Calu3 (cell line): ENCODE data around the gene ZNF618. TPM values are rescaled to one million over a fixed set of nuclear protein-coding genes. Genes with fewer than 3 reads are reported as not detected.
"Not testable (repeated sequence)": the region's sequence is repeated elsewhere in the genome, so short reads cannot be mapped to it uniquely, and the experiment has no call there.

ENCODE experiments used
- BruUV-seq: library from RNA; stranded (reverse); fragments of 400-500 nt; replicated peaks from 2 replicates; lab custom pipeline; 2021; lab: Mats Ljungman, UMichigan
- CTCF ChIA-PET: fragments of 300-600 bp; sonication (Branson Sonifier 250); formaldehyde crosslinking; loops from one replicate; lab custom pipeline; 2022; ENCODE audit warnings: antibody characterized with exemption; lab: Charles Lee
- DNase-seq: peaks from one replicate; pipeline ENCODE4 v3.0.0; 2022
- H3K27ac Mint-ChIP-seq: one replicate; pipeline ENCODE4 v1.8.0; 2022; ENCODE audit warnings: mixed read lengths; ENCODE audit not compliant: unreplicated experiment
- H3K27me3 Mint-ChIP-seq: one replicate; pipeline ENCODE4 v1.8.0; 2022; ENCODE audit warnings: mixed read lengths; ENCODE audit not compliant: unreplicated experiment
- H3K36me3 Mint-ChIP-seq: one replicate; pipeline ENCODE4 v1.8.0; 2022; ENCODE audit warnings: mild to moderate bottlenecking, moderate library complexity, mixed read lengths; ENCODE audit not compliant: insufficient read depth, unreplicated experiment
- H3K4me1 Mint-ChIP-seq: one replicate; pipeline ENCODE4 v1.8.0; 2022; ENCODE audit warnings: mild to moderate bottlenecking, low read depth, mixed read lengths; ENCODE audit not compliant: unreplicated experiment
- H3K4me3 Mint-ChIP-seq: one replicate; pipeline ENCODE4 v1.8.0; 2022; ENCODE audit warnings: mild to moderate bottlenecking, low read depth, moderate library complexity, mixed read lengths; ENCODE audit not compliant: unreplicated experiment
- H3K9me3 Mint-ChIP-seq: one replicate; pipeline ENCODE4 v1.8.0; 2022; ENCODE audit warnings: low read depth, mixed read lengths; ENCODE audit not compliant: unreplicated experiment
- intact Hi-C: fragments of 100-400 bp; cut with micrococcal nuclease; formaldehyde crosslinking; loops from one replicate; pipeline ENCODE4 v1.10.0; 2022; ENCODE audit not compliant: unreplicated experiment
- total RNA-seq: library from RNA; stranded (reverse); gene quantifications from 2 replicates; pipeline ENCODE4 v1.2.3, GENCODE V29; 2022
- TF ChIP-seq, protein P1 (sequence below): fragments of 200-600 bp; IDR thresholded peaks from one replicate; pipeline ENCODE4 v1.8.0; 2022; ENCODE audit warnings: antibody characterized with exemption; ENCODE audit not compliant: unreplicated experiment

The ZNF618 gene
- total RNA-seq, 1 experiment from 2014 or later: 20.3 TPM

DNA sequence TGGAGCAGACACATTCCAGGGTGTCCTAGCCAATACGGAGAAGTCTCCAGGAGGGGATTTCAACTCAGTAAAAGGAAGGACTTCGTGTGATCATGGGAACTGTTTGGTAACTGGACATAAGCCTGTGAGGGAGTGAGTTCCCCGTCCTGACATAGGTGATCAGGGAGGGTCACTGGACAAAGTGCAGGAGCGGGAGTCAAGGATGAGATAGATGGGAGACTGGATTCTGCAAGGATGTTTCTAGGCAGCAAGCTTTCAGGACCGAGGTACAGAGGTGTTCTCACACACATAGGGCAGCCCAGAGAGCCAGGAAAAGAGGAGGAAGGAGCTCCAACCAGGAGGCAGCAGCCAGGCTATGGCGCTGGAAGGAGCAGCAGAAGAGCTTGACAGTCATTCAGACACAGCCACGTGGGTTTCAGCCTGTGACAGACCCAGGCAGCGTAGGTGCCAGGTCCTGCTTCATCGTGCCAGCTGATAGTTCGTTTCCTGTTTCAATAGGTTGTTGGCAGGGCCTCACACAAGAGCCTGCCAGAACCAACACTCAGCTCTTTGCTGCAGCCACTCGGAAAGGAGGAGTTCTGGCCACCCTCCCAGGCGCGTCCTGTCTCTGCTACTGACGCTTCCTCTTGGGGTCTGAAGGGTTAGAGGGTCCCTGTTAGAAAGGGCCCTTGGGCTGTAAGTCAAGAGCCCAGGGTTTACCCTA lies 117.9 kb downstream of the ZNF618 start:
- no peak for DNase-seq
- Mint-ChIP-seq H3K27me3 (no peaks in the 10 kb centered on the region), H3K4me3 (no peak overlapping the region), H3K36me3 (no peaks in the 10 kb centered on the region), H3K27ac (no peak overlapping the region), H3K9me3 (no peaks in the 10 kb centered on the region), H3K4me1 (no peaks in the 10 kb centered on the region)
- BruUV-seq: no TSS peak
- intact Hi-C loops: no loop called here
- TF ChIP-seq, protein P1, sequence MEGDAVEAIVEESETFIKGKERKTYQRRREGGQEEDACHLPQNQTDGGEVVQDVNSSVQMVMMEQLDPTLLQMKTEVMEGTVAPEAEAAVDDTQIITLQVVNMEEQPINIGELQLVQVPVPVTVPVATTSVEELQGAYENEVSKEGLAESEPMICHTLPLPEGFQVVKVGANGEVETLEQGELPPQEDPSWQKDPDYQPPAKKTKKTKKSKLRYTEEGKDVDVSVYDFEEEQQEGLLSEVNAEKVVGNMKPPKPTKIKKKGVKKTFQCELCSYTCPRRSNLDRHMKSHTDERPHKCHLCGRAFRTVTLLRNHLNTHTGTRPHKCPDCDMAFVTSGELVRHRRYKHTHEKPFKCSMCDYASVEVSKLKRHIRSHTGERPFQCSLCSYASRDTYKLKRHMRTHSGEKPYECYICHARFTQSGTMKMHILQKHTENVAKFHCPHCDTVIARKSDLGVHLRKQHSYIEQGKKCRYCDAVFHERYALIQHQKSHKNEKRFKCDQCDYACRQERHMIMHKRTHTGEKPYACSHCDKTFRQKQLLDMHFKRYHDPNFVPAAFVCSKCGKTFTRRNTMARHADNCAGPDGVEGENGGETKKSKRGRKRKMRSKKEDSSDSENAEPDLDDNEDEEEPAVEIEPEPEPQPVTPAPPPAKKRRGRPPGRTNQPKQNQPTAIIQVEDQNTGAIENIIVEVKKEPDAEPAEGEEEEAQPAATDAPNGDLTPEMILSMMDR: no peak
- CTCF ChIA-PET: no interaction called here

DNA sequence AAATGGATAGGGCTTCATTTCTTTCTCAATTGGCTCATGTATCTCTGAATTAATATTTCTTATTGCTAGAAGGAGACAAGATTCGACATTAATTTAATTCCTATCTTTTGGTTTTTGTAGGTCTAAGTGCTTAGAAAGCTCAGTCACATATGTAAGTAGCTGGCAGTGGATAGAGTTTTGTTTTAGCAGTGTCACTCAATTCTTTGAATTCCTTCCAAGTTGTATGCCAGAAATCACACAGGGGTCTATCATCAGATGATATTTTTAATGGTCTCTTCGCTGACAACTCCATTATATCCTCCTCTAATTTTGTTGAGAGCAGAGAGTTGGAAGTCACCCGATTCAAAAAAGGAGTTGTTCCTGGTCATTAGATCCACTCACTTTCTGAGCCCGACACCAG lies 119.3 kb downstream of the ZNF618 start:
- no peaks in the 10 kb centered on the region for H3K27me3 Mint-ChIP-seq
- no TSS peak for BruUV-seq
- no peaks in the 10 kb centered on the region for H3K4me1 Mint-ChIP-seq
- no peak overlapping the region for H3K4me3 Mint-ChIP-seq
- TF ChIP-seq, protein P1: no peak
- intact Hi-C loops: no loop called here
- H3K36me3 Mint-ChIP-seq: no peaks in the 10 kb centered on the region
- no peak overlapping the region for H3K27ac Mint-ChIP-seq
- DNase-seq: no peak
- no peaks in the 10 kb centered on the region for H3K9me3 Mint-ChIP-seq
- CTCF ChIA-PET: no interaction called here

DNA sequence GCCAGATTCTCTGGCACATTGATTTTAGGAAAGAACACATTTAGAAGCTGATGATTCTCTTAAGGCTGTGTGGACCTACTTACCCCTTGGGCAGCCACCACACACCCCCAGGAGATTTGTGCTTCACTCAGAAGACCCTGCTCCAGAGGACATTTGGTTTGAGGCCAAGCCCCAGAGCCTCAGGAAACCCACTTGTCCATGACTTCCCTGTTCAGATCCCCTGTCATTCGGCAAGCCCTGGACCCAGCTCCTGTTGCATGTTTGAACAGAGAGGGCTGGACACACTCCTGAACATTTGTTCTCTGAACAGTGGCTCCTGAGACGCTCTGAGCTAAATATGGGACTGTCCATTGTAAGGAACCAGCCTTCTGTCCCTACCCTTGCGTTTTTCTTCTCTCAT lies 119.9 kb downstream of the ZNF618 start:
- intact Hi-C loops: no loop called here
- TF ChIP-seq, protein P1: no peak
- Mint-ChIP-seq H3K4me3 (no peak overlapping the region), H3K4me1 (no peaks in the 10 kb centered on the region), H3K27me3 (no peaks in the 10 kb centered on the region), H3K27ac (no peak overlapping the region), H3K9me3 (no peaks in the 10 kb centered on the region), H3K36me3 (no peaks in the 10 kb centered on the region)
- DNase-seq: no peak
- CTCF ChIA-PET: no interaction called here
- no TSS peak for BruUV-seq

DNA sequence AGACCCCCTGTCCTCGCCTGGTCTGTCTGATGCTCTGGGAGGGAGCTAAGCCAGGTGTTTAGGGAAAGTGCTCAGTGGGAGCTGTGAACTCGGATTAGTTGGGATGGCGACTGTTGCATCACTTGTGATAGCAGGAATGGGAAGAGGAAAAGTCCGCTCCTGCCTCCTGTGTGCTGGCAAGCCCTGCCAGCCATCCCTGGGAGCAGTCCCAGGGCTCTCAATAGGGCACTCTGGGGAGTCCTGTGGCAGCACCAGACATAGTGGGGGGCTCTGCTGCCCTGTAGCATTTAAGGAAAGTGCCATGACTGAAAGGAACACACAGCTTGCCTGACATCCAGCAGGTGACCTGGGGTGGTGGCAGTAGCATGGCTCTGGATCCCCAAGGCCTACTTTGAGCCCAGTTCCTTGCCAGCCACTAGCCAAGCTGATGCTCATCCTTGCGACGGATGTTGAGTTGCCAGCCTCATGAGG lies 120.5 kb downstream of the ZNF618 start:
- no peaks in the 10 kb centered on the region for H3K4me1 Mint-ChIP-seq
- TF ChIP-seq, protein P1: no peak

DNA sequence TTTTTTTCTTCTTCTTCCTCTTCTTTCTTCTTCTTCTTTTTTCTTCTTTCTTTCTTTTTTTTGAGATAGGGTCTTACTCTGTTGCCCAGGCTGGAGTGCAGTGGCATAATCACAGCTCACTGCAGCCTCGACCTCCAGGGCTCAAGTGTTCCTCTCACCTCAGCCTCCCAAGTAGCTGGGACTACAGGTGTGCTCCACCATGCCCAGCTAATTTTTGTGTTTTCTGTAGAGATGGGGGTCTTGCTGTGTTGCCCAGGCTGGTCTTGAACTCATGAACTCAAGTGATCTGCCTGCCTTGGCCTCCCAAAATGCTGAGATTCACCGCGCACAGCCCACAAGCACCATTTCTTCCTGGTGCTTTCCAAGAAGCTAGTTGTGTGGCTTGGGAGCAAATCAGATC lies 121.0 kb downstream of the ZNF618 start:
- intact Hi-C loops, CTCF ChIA-PET, H3K9me3 Mint-ChIP-seq, H3K4me3 Mint-ChIP-seq, H3K36me3 Mint-ChIP-seq, DNase-seq, H3K4me1 Mint-ChIP-seq, H3K27ac Mint-ChIP-seq, H3K27me3 Mint-ChIP-seq, BruUV-seq: not testable (repeated sequence)

More for the DNA sequence above, 120.5 kb downstream of the ZNF618 start:
- no peaks in the 10 kb centered on the region for H3K9me3 Mint-ChIP-seq
- H3K27me3 Mint-ChIP-seq: no peaks in the 10 kb centered on the region
- intact Hi-C loops: no loop called here
- BruUV-seq: no TSS peak
- no peak overlapping the region for H3K4me3 Mint-ChIP-seq
- H3K27ac Mint-ChIP-seq: no peak overlapping the region
- no peaks in the 10 kb centered on the region for H3K36me3 Mint-ChIP-seq
- no peak for DNase-seq
- CTCF ChIA-PET: no interaction called here
